Kidney epithelial cell (primary cell): ENCODE data around the gene UQCRC2. TPM values are rescaled to one million over a fixed set of nuclear protein-coding genes. Genes with fewer than 3 reads are reported as not detected.
"Not testable (repeated sequence)": the region's sequence is repeated elsewhere in the genome, so short reads cannot be mapped to it uniquely, and the experiment has no call there.

Experiments
- DNase-seq: peaks from one replicate; pipeline ENCODE4 v3.0.0-alpha.2; 2010; ENCODE audit warnings: low read depth
- H3K27me3 ChIP-seq: 2 replicates; pipeline ENCODE4 v1.6.0; 2011; ENCODE audit warnings: low read length; ENCODE audit not compliant: control insufficient read depth, insufficient read depth
- H3K36me3 ChIP-seq: 2 replicates; pipeline ENCODE4 v1.5.1; 2011; ENCODE audit warnings: low read length; ENCODE audit not compliant: control insufficient read depth, insufficient read depth
- H3K4me3 ChIP-seq: 2 replicates; pipeline ENCODE4 v1.5.1; 2011; ENCODE audit warnings: low read depth, mild to moderate bottlenecking, control low read depth, low read length
- CTCF ChIP-seq: IDR thresholded peaks from 2 replicates; pipeline ENCODE4 v1.5.1; 2011; ENCODE audit warnings: mild to moderate bottlenecking, moderate library complexity, low read length, control low read depth, inconsistent platforms; ENCODE audit not compliant: insufficient read depth, poor library complexity, severe bottlenecking
- total RNA-seq: library from RNA; depleted of rRNA; stranded (reverse); fragments of >200 nt; gene quantifications from 2 replicates; pipeline ENCODE4 v1.2.3, GENCODE V29; 2015

UQCRC2 gene
- total RNA-seq, 1 donor from 2014 or later = 102 TPM

DNA sequence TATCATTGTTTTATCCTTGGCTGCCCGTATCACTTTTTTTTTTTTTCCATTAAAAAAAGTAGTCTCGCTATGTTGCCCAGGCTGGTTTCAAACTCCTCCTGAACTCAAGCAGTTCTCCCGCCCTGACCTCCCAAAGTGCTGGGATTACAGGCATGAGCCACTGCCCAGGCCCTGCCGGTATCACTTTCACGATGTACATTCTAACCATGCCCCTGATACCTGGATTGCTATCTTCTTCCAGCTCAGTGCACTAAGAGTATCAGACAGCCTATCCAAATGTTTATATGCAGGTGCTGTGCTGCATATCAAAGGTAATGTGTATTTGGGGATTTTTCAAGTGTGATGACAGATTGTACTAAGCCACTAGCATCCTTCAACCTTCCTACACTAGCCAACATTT lies 69.0 kb downstream of the UQCRC2 start:
- DNase-seq = no peak
- no peaks in the 10 kb centered on the region for H3K36me3 ChIP-seq
- no peaks in the 10 kb centered on the region for H3K27me3 ChIP-seq
- no peak overlapping the region for H3K4me3 ChIP-seq
- TF ChIP-seq CTCF = no peak

GRCh38 chr16:22023505-22023904 lies 70.3 kb downstream of the UQCRC2 start:
- no peaks in the 10 kb centered on the region for H3K36me3 ChIP-seq
- H3K4me3 ChIP-seq = no peak overlapping the region
- no peaks in the 10 kb centered on the region for H3K27me3 ChIP-seq
- no peak for TF ChIP-seq CTCF
- no peak for DNase-seq

DNA sequence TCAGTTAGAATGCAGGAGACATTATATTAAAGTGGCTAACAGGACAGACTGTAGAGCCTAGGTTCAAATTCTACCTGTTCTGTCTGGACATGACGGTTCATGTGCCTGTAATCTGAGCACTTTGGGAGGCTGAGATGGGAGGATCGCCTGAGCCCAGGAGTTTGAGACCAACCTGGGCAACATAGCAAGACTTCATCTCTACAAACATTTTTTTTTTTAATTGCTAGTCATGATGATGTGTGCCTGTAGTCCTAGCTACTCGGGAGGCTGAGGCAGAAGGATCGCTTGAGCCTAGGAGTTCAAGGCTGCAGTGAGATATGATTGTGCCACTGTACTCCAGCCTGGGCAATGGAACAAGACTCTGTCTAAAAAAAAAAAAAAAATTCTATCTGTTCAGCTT lies 71.6 kb downstream of the UQCRC2 start:
- not testable (repeated sequence) for H3K27me3 ChIP-seq, H3K36me3 ChIP-seq, H3K4me3 ChIP-seq, DNase-seq

DNA sequence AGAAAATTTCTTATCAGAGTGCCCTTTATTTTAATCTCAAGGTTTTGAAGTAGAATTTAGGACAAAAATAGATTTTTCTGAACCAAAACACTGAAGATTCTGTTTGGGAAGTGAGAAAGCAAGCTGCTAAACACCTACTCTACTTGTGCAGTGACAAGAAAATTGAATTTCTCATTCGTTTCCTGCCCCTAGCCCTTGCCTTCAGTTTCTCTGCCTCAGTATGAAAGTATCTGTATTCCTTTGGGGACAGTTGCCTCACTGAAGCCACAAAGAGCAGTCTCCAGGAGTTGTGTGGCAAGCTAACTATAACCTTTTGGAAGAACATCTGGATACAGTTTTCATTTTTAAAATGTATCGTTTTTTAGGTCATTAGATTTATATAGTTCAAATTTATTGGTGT lies 74.5 kb downstream of the UQCRC2 start:
- DNase-seq = no peak
- H3K4me3 ChIP-seq = no peak overlapping the region
- no peak for TF ChIP-seq CTCF
- H3K36me3 ChIP-seq = no peaks in the 10 kb centered on the region
- H3K27me3 ChIP-seq = no peaks in the 10 kb centered on the region

DNA sequence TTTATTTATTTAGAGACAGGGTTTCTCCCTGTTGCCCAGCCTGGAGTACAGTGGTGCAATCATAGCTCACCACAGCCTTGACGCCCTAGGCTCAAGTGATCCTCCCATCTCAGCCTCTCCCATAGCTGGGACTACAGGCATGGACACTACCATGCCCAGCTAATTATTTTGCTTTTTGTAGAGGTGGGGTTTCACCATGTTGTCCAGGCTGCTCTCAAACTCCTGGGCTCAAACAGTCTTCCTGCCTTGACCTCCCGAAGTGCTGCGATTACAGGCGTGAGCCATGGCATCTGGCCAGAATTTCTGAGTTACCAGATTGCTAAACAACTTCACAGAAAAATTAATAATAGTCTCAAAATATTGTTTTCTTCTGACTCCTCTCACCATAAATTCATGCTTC lies 76.5 kb downstream of the UQCRC2 start:
- Histone ChIP-seq H3K36me3 (no peaks in the 10 kb centered on the region), H3K4me3 (no peak overlapping the region), H3K27me3 (no peaks in the 10 kb centered on the region)
- no peak for TF ChIP-seq CTCF
- no peak for DNase-seq

DNA sequence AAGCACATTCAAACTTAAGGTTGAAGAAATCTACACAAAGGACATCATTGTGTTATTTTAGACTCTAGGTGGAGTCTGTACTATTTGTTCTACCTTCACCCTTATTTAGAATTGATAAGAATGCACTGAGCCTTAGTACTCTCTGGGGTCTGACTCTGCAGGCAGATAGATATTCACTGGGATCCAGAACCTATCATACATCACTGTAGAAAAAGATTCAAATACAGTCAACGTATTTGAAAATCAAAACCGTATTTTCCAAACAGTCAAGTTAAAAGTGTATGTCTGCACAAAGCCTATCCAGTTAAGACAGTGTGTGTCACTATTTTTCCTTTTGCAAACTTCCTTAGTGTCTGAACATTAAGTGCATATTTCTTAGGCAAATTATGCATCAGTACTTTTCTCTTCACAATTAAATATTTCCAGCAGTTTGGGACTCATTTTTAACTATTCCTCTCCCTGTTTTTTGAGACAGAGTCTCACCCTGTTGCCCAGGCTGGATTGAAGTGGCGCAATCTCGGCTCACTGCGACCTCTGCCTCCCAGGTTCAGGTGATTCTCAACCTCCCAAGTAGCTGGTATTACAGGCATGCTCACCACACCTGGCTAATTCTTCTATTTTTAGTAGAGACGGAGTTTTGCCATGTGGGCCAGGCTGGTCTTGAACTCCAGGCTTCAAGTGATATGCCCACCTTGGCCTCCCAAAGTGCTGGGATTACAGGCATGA lies 77.1 kb downstream of the UQCRC2 start:
- H3K36me3 ChIP-seq = no peaks in the 10 kb centered on the region

More for the DNA sequence above, 77.1 kb downstream of the UQCRC2 start:
- DNase-seq = no peak
- H3K4me3 ChIP-seq = no peak overlapping the region
- TF ChIP-seq CTCF = no peak
- no peaks in the 10 kb centered on the region for H3K27me3 ChIP-seq
